DMS114 treated with DMSO at 0.1 percent for 48 hours (cell line): ENCODE results near the gene ATP7B.

ENCODE experiments used
- DNase-seq: peaks from one replicate; lab custom pipeline; 2025; ENCODE audit not compliant: unreplicated experiment; lab: John Stamatoyannopoulos, UW

The ATP7B gene

GRCh38 chr13:51978796-51979556 lies 32.3 kb downstream of the ATP7B start:
- DNase-seq: no peak

DNA sequence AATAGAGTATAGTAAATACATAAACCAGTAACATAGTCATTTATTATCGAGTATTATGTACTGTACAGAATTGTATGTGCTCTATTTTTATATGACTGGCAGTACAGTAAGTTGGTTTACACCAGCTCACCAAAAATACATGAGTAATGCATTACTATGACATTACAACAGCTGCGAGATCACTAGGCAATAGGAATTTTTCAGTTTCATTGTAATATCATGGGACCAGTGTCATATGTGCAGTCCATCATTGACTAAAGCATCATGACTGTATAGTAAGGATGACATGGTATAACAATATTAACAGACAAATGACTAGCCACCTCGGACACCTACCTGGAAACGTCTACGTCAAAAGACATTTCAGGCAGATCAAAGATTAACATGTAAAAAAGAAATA lies 33.6 kb downstream of the ATP7B start:
- DNase-seq: no peak

- DNase-seq: no peak
These were observed 34.4 kb downstream of the ATP7B start for GRCh38 chr13:51976890-51977289.

DNA sequence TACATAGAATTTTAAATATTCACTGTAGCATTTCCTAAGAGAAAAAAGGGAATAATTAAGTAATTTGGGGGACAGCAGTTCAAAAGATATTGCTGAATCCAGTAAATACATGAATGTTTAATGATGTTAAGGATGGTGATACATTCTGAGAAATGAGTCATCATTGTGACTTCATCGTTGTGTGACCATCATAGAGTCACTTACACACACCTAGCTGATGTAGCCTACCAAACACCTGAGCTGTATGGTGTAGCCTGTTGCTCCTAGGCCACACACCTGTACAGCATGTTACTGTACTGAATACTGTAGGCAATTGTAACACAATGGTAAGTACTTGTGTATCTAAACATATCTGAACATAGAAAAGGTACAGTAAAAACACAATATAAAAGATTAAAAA lies 34.8 kb downstream of the ATP7B start:
- DNase-seq: no peak

GRCh38 chr13:51974482-51974881 lies 36.8 kb downstream of the ATP7B start:
- DNase-seq: no peak

GRCh38 chr13:51971520-51972426 lies 39.5 kb downstream of the ATP7B start:
- no peak for DNase-seq

- DNase-seq: no peak
These were observed 40.9 kb downstream of the ATP7B start for GRCh38 chr13:51970349-51970748.

GRCh38 chr13:51967482-51968446 lies 43.5 kb downstream of the ATP7B start:
- DNase-seq: no peak

DNA sequence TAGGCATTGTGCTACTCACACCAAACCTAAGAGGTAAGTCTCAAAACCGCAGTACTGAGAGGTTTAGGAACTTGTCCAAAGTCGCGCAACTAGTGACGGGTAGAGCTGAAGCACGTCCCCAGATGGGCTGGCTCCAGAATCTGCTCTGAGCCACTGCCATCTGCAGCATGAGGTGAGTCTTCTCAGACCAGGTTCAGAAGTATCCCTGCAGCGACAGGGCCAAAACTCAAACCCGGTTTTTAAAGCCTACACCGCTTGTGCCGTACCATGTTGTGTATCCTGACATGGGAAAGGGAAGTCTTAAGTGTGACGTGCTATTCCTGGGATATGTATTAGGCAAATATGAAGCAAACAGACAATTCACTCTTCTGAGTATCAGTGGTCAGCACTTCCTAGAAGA lies 45.1 kb downstream of the ATP7B start:
- no peak for DNase-seq

- DNase-seq: no peak
These were observed 49.5 kb downstream of the ATP7B start for GRCh38 chr13:51961493-51962403.

DNA sequence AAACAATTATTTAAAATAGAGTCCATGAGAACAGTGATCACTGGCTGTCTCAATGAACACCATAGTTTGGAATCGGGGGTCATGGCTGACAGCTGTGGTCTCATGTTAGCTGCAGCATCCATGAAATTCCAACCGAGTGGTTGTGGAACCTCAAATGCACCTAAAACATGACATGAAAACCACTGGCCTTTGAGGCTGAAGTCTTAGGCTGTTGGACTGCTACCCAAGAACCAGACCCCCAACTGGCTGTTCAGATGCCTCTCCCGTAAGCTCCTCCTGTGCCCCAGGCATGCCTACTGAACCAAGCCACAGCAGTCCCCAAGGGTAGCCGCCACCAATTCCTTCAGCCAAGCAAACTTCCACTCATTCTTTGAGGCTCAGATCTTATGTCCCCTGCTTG lies 50.5 kb downstream of the ATP7B start:
- no peak for DNase-seq

DNA sequence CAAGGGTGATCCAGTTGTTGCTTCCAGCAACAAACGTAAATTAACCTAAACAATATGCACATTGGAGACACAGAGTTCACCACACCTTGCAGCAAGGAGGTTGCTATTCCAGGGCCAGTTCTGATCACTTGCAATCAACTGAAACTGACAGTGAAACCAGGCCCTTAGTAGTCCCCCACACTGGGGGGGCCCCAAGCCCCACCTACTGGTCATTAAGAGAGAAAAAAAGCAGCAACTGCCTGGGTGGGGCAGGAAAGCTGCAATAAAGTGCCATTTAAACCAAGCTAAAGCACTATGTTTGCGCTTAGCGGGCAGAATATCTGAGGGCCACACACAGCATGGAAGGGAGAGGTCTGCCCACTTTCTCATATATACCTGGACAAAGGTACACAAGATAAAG lies 51.5 kb downstream of the ATP7B start:
- no peak for DNase-seq

GRCh38 chr13:51958217-51958547 lies 53.1 kb downstream of the ATP7B start:
- DNase-seq: no peak

DNA sequence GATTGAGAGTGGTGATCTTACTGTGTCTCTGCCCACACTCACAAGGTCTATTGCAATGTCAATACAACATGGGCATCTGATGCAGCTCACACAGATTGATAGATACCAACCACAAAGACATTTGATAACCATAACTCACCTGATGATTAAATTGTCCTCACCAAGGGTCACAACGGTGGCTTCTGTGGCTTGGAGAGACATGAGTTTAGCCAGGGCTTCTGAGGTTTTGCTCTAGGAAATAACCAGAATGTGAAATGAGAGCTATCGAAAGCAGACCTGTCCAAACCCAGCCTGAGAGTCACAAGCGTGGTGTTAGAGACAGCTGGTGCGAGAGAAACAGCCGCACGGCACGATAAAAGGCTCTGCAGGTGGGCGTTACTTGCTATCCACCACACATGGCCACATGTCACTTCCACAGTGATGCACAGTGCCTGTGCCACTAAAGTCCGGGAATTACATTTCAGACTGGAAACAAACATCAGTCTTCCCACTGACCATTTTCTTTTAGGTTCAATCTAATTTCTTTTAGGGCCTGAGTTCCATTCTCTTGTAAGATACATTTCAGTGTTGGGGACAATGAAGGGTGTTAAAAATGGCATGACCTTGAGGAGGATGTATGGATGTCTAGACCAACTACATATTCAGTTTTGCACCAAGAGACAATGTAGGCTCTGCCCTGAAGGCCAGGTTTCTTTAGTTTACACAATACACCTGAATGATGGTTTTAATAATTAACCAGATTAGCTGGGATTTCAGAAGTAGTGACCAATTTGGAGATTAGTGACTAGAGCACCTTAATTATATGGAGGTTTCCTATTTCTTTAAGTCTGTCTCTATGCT lies 53.7 kb downstream of the ATP7B start:
- DNase-seq: no peak

- DNase-seq: no peak
These were observed 54.5 kb downstream of the ATP7B start for GRCh38 chr13:51956717-51957116.

- no peak for DNase-seq
These were observed 55.2 kb downstream of the ATP7B start for GRCh38 chr13:51955816-51956603.

- no peak for DNase-seq
These were observed 55.9 kb downstream of the ATP7B start for GRCh38 chr13:51955281-51955771.
